Lower leg skin (tissue), 3 donors: Measurements from ENCODE around the gene STPG1.

ENCODE experiments used
- POLR2A ChIP-seq, 2 donors: fragments of 450-650 bp; IDR thresholded peaks; one replicate each; pipeline ENCODE4 v1.6.1; 2016 to 2017; ENCODE audit warnings: antibody characterized with exemption in 2 of 2, mild to moderate bottlenecking in 1 of 2, moderate library complexity in 1 of 2
- TF ChIP-seq, protein P1 (sequence below), 3 donors: fragments of 450-650 bp; IDR thresholded peaks; one replicate each; pipeline ENCODE4 v1.5.1; 2016; ENCODE audit warnings: antibody characterized with exemption in 3 of 3, mild to moderate bottlenecking in 3 of 3, moderate library complexity in 2 of 3

DNA sequence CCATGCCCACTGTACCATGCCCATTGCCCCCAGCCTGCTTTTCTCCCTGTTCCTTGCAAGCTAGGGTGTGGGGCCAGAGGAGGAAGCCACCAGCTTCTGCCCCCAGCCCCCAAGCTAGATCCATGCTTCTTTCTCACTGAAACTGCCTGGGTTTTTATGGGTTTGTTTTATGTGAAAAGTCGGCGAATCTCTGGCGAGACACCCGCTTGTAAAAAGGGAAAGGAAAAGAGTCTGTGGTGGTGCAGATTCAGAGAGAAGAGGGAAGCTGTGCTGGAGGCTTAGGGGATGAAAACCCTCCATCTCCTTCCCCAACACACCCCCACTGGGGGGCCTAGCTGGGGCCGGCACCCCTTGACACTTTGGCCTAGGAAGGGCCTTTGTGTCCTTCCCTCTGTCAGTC, 68.2 kb downstream of the STPG1 start:
- TF ChIP-seq, protein P1, sequence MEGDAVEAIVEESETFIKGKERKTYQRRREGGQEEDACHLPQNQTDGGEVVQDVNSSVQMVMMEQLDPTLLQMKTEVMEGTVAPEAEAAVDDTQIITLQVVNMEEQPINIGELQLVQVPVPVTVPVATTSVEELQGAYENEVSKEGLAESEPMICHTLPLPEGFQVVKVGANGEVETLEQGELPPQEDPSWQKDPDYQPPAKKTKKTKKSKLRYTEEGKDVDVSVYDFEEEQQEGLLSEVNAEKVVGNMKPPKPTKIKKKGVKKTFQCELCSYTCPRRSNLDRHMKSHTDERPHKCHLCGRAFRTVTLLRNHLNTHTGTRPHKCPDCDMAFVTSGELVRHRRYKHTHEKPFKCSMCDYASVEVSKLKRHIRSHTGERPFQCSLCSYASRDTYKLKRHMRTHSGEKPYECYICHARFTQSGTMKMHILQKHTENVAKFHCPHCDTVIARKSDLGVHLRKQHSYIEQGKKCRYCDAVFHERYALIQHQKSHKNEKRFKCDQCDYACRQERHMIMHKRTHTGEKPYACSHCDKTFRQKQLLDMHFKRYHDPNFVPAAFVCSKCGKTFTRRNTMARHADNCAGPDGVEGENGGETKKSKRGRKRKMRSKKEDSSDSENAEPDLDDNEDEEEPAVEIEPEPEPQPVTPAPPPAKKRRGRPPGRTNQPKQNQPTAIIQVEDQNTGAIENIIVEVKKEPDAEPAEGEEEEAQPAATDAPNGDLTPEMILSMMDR (IDR thresholded peaks at IDR 0.05), result no peak
- no peak for TF ChIP-seq POLR2A (IDR thresholded peaks at IDR 0.05)
